HG02852 (cell line): ENCODE measurements around the gene VAT1.
"Not testable (repeated sequence)": the region's sequence is repeated elsewhere in the genome, so short reads cannot be mapped to it uniquely, and the experiment has no call there.

ENCODE experiments used
- ATAC-seq: cut with Tn5 transposase; IDR thresholded peaks from one replicate; pipeline ENCODE4 v1.9.1; 2021; ENCODE audit warnings: mild to moderate bottlenecking, moderate library complexity; ENCODE audit not compliant: unreplicated experiment

Gene VAT1

GRCh38 chr17:43021741-43022512 lies at the start of gene VAT1:
TSS of gene VAT1 (minus strand) at chr17:43022385. CDS start at chr17:43022322, 63 bp downstream.
- peak; percentile 42 for ATAC-seq

GRCh38 chr17:43070872-43071271 lies 48.7 kb upstream of the VAT1 start:
- ATAC-seq, result no peak

GRCh38 chr17:43070257-43070656 lies 48.1 kb upstream of the VAT1 start:
- no peak for ATAC-seq

- ATAC-seq, result no peak
Measured at GRCh38 chr17:43069368-43069898, 47.2 kb upstream of the VAT1 start.

- no peak for ATAC-seq
Measured at GRCh38 chr17:43068570-43069367, 46.6 kb upstream of the VAT1 start.

- no peak for ATAC-seq
Measured at GRCh38 chr17:43062984-43063638, 40.9 kb upstream of the VAT1 start.

- ATAC-seq, result no peak
Measured at GRCh38 chr17:43056051-43056450, 33.9 kb upstream of the VAT1 start.

- not testable (repeated sequence) for ATAC-seq
Measured at GRCh38 chr17:43053008-43053407, 30.8 kb upstream of the VAT1 start.

GRCh38 chr17:43051969-43052368 lies 29.8 kb upstream of the VAT1 start:
- no peak for ATAC-seq

GRCh38 chr17:43044024-43044423 lies 21.8 kb upstream of the VAT1 start:
- ATAC-seq, result no peak

GRCh38 chr17:43043307-43043706 lies 21.1 kb upstream of the VAT1 start:
- ATAC-seq, result no peak

GRCh38 chr17:43042025-43042628 lies 19.9 kb upstream of the VAT1 start:
- no peak for ATAC-seq

- ATAC-seq, result no peak
Measured at GRCh38 chr17:43040655-43041054, 18.5 kb upstream of the VAT1 start.

GRCh38 chr17:43039646-43040045 lies 17.5 kb upstream of the VAT1 start:
- no peak for ATAC-seq

GRCh38 chr17:43034894-43035293 lies 12.7 kb upstream of the VAT1 start:
- no peak for ATAC-seq

- no peak for ATAC-seq
Measured at GRCh38 chr17:43033948-43034881, 12.0 kb upstream of the VAT1 start.

GRCh38 chr17:43031666-43032065 lies 9.5 kb upstream of the VAT1 start:
- no peak for ATAC-seq

GRCh38 chr17:43030137-43030767 lies 8.1 kb upstream of the VAT1 start:
- ATAC-seq, result no peak

- ATAC-seq, result no peak
Measured at GRCh38 chr17:43028221-43028861, 6.2 kb upstream of the VAT1 start.
